Measurements from ENCODE around the gene SDK1.
"Not testable (repeated sequence)": the region's sequence is repeated elsewhere in the genome, so short reads cannot be mapped to it uniquely, and the experiment has no call there.

SDK1 gene

DNA sequence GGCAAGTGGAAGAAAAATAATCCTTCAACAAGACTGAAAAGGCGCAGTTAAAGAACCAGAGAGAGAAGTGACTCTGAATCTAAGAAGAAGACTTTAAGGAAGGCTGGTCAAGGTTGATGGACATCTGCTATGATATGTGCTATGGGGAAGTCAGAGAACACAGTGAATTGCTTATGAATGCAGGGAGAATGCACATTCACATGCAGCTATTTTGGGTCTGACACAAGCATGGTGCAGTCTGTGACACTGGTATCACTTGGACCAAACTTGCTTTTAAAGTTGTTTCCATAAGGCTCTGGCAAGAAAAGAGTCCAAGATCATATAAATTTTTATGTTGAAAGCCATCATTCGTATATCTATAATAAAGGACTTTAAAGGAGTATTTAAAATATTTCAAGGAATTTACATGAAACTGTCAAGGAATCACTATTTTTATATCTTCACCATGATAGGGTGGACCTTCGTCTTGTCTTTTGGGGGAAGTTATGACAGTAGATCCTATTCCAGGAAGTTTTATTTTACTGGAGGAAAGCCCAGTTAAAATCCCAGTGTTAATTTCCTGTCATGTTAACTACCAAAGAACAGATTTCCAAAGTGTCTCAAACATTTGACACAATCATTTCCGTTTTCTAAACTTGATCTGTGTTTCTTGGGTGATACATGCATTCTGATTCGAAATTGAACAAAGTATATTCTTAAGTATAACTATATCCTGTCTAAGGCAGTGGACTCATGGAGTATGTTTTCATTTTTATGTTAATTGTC is 239.6 kb downstream of the SDK1 start:
- DNase-seq: no peak

DNA sequence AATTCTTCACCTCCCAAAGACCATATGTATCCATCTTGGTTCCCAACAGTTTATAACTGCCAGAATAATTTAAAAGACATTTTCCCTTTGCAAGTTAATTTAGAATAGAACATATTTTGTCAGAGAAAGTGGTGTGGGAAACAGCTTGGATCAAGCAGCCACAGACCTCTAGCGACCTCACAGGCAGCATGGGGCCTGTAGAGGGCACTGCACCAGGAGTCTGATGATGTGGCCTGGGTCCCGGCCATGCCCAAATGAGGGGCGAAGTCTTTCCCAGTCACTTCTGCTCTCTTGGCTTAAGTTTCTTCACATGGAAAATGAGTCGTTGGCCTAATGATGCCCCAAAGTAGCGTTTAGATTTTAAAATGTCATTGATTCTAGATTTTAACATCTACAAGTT is 243.2 kb downstream of the SDK1 start:
- no peak for DNase-seq

DNA sequence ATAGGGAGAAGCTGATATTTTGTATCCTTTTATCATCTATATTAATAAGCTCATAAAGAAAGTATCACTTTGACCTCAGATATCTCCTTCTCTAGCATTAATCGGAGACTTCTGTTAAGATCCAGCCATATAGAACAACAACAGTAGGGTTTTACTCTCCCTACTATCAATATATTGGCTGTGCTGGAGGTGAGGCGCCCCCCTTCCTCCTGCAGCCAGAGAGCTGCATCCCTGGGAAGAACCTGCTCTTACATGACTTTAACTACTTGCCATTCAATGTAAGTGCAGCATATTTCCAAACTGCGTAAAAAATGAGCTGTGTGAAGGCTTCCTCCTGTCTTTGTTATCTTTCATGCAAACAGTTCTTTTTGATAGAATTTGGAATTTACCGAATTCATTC is 247.8 kb downstream of the SDK1 start:
- DNase-seq: no peak

DNA sequence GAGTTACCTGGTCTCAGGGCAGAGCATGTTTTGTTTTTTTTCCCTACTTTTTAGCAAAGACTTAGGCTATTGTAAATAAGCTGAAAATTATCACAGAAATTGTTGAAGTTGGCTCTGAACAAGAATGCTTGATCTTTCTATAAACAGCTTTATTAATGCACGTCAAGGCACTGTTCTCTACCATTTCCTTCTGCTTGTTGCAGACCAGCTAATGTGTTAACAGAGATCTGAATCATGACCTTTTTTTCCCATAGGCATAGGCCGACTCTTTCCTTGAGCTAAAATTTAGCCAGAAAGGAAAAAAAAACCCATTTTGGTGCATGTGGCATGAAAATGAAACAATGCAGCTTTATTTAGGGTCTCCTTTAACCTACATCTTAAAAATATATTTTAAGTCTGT is 248.5 kb downstream of the SDK1 start:
- no peak for DNase-seq

DNA sequence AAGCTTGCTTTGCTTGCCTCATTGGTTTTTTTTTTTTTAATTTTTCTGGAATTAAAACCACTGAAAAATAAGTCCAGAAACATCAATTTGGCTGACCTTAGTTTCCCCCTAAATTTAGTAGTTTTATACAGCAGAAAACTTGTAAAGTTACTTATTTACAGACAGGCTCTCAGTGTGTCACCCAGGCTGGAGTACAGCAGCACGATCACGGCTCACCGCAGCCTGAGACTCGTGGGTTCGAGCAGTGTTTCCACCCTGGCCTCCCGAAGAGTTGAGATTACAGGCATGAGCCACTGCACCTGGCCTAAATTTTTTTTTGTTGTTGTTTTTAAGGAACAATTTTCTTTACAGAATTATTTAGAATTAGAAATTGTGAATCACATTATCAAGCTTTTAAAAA is 250.5 kb downstream of the SDK1 start:
- DNase-seq: no peak

DNA sequence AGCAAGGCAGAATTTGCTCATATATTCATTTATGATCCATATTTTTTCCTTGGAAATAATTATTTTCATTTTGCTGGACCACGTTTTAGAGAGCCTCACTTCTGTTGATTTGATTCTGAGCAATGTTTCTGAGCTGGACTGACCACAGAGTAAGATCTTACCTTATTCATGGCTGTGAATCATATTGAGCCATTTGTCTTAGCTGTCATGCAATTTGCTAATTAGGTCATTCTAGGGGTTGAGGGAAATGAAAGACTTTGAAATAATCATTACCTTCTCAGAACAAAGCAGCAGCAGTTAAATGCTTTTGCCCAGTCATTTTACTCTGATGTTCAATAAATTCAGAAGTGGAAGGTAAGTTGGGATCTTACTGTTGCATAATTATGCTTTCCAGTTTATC is 251.4 kb downstream of the SDK1 start:
- no peak for DNase-seq

DNA sequence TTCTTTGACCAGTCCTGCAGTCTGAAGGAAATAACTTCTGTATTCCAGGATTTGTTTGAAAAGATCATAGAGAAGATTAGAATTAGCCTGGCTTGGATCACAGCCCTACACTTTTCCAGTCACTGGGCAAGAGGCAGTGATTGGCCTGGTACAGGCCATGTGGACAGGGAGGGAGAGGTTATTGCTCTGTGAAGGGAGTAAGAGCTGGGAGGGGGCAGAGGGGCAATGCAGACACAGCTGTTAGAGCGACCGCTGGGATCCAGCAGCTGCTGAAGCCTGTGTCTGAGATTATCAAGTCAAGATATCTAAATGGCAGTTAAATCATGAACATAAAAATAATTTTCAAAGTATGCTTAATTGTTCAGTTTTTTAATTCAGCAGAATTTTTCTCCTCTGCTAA is 257.3 kb downstream of the SDK1 start:
- no peak for DNase-seq

DNA sequence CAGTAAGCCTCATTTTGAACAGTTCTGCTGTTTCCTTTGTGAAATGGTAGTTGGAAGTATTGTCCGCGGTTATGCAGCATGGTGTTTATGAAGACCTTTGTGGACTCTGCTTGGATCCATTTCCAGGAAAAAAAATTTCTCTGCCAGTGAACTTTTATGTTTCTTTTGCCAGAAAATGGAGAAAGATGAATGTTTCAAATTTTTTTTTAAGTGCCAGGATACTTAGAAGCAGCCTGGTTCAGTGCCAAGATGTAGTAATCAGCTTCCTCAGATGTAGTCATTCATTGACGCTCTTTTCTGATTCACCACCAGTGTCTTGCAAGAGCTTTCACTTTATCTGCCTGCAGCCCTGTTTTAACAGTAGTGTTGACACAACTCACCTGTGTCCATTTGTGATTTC is 258.2 kb downstream of the SDK1 start:
- DNase-seq: no peak

DNA sequence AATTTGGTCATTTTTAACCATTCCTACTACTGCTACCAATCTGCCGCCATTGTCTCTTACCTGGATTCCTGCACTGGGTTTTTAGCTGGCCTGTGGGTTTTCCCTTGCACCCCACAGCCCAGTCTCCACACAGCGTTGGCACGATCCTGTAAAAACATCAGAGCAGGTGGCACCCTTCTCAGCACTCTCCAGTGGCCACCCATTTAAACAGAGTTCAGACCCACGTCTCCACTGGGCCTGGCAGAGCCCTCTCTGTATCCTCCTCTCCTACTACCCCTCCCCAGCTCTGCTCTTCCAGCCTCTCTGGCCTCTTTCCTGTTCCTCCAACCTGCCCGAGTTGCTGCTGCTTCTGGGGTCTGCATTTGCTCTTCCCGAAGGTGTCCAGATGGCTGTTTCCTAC is 259.4 kb downstream of the SDK1 start:
- DNase-seq: no peak

DNA sequence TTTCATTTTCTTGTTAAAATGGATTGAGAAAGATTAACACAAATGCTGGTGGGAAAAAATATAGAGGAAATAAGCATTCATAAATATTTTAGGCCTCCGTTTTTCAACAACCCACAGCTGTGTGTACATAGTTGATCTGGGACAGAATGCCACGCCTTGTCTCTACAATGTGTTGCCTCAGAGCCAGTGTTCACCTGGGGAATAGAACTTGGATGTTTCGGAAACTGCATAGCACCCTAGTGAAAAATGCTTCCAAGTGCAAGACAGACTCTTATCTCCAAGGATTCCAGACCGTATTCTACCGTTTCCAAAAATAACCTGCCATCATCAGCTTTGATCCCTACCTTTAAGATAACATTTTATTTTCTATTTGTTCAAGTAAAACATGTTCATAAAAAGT is 260.9 kb downstream of the SDK1 start:
- DNase-seq: no peak

DNA sequence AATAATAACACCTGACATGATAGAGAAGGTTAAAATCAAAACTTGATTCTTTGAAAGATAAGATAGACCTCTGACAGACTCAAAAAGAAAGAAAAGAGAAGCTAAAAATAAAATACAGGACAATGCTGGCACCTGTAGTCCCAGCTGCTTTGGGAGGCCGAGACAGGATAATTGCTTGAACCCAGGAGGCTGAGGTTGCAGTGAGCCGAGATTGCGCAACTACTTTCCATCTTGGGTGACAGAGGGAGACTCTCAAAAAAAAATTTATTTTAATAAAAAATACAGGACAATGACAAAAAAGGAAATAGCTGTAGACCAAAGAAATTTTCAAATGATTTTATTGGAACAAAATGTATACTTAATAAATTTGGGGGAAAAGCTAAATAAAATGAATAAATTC is 263.2 kb downstream of the SDK1 start:
- no peak for DNase-seq

DNA sequence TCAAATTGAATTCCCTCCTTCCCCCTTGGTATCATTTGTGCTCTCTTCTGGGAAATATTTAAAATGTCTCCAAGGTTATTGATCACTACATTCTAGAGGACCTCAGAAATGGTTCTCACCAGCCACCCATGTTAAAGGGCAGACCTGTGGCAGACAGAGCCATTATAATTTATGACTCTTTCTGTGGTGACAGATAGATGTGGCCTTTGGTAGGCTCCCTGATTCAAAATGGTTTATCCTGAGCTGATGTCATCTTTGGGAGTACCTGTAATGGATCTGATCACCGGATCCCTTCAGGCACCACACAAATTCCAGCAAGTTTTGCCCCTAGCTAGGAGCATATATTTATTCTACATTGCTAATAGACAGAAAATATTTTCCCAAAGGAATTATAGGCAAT is 267.5 kb downstream of the SDK1 start:
- no peak for DNase-seq

DNA sequence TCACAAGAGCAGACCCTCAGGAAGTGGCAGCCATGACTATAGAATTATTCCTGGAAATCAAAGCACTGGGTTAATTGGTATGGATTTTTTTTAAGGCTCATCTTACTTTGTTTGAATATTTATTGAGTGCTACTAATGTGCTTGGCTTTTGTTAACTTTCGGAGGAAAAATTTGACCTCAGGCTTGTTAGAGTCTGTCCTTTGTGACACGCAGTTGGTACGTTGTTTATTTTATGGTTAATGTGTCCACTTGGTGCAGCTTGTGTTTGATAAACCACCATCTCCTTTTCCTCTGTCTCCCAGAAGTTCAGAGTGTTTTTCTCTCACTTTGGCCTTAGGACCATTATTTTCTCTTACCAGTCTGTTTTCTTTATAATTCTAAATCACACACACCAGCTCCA is 268.6 kb downstream of the SDK1 start:
- no peak for DNase-seq

DNA sequence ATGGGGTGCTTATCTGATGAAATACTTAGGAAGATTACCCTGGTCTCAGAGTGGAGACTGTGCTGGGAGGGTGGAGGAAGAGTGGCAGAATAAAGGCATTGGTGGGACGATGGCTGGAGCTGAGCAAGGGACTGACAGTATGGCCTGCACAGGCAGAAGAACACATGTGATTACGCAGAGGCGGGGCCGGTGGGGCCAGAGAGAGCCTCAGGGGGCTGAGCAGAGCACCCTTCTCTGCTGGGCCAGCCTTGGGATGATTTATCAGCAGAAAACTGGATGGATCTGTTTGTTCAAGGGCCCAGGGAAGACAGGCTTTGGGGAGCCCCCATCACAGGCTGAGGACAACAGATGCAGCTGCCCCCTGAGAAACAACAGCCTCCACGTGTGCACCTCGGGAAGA is 272.1 kb downstream of the SDK1 start:
- DNase-seq: no peak

DNA sequence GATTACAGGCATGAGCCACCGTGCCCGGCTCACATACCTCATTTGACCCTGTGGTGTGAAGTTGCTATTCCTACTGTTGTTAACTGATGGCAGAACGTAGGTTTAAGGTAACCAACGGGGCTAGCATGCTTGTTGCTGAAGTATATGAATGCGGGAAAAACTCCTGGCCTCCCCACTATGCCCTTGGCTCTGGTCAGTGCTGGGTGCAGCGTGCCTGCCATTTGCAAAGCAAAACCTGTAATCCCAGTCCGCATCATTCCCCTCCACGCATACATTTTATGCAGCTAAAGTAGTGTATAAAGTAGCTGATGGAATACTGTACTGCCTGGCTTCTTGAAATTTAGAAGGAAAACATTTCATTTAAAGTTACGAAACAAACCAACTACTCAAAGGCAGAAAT is 273.3 kb downstream of the SDK1 start:
- DNase-seq: no peak

DNA sequence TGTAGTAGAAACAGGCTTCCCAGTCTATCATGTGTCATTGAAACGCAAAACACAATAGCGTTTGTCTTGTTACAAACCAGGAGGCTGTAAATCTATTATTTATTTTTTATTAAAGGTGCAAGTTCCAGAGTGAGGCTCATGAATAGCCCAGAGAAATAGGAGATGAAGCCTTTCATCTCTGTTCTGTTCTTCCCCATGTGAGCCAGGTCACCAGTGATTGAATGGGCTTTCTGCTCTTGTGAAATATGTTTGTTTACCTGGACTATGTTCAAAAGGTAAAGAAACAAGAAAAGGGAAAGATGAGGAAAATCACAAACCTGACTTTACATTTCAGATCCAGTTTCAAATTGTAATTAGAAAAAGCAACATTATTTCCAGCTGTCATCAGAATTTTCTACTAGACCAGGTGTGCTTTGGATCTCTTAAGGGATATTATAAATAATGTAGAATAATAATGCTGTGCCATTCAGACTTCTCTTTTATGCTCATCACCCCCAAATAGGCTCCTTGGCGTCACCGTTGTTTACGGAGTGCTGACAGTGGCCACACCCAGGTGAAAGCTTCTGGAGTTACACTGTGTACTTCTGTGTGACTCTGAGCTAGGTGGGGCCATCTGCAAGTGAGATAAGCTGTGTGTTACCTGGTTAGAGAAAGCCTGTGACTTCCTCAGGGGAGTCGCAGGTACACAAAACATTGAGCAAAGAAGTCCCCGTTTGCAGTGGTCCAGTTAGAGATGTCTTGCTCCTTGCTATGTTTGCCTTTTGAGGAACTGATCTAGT is 274.9 kb downstream of the SDK1 start:
- DNase-seq: no peak

DNA sequence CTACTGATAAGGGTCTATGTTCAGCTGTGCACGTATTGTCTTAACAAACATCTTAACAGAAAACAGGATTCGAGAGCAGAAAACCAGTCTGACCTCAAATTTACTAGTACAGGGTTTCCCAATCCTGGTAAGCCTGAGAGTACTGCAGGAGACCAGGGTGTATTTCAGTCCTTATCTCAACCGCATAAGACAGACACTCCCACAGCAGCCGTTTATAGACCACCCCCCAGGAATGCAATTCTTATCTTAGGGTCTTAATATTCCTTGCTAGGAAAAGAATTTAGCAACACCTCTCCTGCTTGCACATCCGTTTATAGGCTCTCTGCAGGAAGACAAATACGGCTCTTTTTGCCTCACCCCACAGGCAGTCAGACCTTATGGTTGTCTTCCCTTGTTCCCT is 277.3 kb downstream of the SDK1 start:
- DNase-seq: no peak

DNA sequence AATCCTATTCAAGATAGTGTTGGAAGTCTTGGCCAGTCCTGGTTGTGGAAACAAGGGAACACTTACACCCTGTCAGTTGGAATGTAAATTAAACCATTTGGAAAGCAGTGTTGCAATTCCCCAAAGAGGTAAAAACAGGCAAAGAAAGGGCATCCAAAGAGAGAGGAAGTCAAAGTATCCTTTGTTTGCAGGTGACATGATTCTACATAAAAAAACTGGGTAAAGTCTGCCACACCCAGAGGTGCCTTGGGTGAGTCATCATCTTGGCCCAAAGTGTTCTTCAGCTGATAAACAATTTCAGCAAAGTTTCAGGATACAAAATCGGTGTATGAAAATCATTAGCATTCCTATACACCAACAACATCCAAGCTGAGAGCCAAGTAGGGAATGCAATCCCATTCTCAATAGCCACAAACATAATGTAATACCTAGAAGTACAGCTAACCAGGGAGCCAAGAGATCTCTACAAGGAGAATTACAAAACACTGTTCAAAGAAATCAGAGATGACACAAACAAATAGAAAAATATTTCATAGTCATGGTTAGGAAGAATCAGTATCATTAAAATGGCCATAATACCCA is 278.7 kb downstream of the SDK1 start:
- no peak for DNase-seq

DNA sequence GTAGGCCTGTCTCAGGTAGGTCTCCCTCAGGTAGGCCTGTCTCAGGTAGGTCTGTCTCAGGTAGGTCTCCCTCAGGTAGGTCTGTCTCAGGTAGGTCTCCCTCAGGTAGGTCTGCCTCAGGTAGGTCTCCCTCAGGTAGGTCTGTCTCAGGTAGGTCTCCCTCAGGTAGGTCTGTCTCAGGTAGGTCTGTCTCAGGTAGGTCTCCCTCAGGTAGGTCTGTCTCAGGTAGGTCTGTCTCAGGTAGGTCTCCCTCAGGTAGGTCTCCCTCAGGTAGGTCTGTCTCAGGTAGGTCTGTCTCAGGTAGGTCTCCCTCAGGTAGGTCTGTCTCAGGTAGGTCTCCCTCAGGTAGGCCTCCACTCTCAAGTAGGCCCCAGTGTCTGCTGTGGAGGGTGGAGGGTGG is 281.1 kb downstream of the SDK1 start:
- DNase-seq: not testable (repeated sequence)

DNA sequence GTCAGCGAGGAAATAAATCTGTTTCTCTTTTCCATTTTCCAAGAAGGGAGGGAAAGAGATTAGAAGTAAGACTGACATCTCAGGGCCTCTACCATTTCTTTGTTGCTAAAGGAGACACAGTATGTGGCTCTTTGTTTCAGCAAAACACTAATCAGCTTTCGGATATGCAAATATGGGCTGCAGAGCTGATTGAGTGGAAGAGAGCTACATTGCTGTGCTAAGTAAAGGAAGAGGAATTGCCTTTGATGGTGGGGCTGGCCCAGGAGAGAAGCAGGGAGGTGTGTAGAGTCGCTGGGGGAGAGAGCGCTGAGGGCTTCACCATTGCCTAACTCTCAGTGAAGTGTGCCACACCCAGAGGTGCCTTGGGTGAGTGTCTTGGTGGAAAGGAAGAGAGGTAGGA is 284.8 kb downstream of the SDK1 start:
- DNase-seq: no peak

DNA sequence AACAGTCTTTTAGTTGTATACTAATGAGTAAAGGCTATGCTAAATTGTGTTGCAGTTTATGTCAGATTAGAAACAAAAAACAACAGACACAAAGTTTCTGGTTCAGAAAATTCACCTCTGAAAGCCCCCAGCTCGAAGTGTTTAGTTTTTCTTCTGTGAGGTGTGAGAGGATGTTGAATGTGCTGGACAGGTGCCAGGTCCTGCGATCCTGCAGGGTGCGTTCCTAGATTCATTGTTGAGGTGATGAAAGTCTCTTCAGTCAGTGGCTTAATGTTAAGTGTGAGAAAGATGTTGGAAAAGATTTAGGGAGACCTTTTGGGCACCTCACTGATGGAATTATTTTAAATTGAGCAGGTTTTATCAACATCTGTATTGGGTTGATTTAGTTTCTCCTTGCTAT is 287.3 kb downstream of the SDK1 start:
- DNase-seq: no peak

DNA sequence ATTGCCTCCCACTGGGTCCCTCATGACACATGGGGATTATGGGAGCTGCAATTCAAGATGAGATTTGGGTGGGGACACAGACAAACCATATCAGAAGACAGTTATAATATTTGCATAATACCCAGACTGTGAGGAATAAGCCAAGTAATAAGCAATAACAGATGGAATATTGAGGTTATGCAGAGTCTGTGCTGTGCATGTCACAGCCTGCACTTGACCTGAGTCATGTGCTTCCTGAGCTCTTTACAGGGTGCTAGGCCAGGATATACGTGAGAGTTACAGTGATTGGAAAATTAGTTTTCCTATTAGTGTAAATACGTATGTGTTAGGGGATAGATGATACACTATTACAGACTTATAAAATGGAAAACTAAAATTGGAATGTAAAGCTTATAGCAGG is 288.7 kb downstream of the SDK1 start:
- DNase-seq: no peak

DNA sequence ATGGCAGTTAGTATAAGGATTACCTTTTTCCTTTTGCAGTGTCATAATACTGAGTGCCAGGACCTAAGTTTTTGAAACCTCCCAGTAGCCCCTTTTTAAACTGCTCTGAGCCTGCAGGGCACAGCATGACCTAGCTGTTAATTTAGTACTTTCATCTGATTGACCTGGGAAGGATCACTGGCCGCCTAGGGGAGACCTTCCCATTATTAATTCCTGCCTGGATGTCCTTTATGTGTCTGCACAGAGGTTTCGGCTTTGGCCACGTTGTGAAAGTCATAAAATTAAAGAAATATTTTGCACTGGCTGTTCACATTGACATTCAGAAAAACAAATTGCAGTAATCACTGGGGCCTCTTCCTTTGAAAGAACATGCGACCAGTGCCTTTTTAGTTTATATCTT is 290.2 kb downstream of the SDK1 start:
- DNase-seq: no peak

DNA sequence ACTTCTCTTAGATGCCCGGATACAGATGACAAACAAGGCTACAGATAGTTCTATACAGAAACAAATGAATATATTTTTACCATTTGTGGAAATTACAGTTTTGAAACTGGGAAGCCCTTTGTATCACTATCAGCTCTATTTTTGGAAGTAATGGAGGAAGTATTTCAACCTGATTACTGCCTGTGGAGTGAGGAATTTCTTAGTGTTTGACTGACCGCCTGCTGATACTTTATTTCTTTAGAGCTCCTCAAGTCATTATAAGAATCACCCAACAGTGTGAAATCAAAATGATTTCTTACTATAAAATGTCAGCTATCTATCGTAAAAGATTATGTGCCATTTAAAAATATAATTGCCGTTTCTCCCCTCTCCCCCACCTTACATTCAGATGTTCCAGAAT is 290.9 kb downstream of the SDK1 start:
- DNase-seq: no peak
